ENCODE data around the gene STAC. TPM values are rescaled to one million over a fixed set of nuclear protein-coding genes. Genes with fewer than 3 reads are reported as not detected.
"Not testable (repeated sequence)": the region's sequence is repeated elsewhere in the genome, so short reads cannot be mapped to it uniquely, and the experiment has no call there.

The STAC gene
- total RNA-seq, 1 experiment from 2014 or later: 2.0 TPM

GRCh38 chr3:36459177-36459576 lies 78.9 kb downstream of the STAC start:
- no peak overlapping the region for H3K4me3 ChIP-seq (ENCODE audit: low read depth, low read length, poor library complexity, severe bottlenecking)
- TF ChIP-seq CTCF (conservative IDR thresholded peaks at IDR 0.05; ENCODE audit: low read depth, low read length): no peak
- TF ChIP-seq EZH2 (IDR thresholded peaks at IDR 0.05; ENCODE audit: borderline replicate concordance, low read depth, low read length, poor library complexity, severe bottlenecking): no peak
- no TSS peak for BruUV-seq (replicated peaks)
- H3K4me1 ChIP-seq (ENCODE audit: insufficient read depth, low read length, poor library complexity, severe bottlenecking): no peaks in the 10 kb centered on the region
- ChIA-PET CTCF (no interaction called here), POLR2A (ENCODE audit: low non-redundant PET) (no interaction called here)
- H3K36me3 ChIP-seq (ENCODE audit: insufficient read depth, low read length, poor library complexity, severe bottlenecking): no peaks in the 10 kb centered on the region
- intact Hi-C loops (cut with micrococcal nuclease; ENCODE audit: unreplicated experiment): no loop called here
- H3K27me3 ChIP-seq (replicated peaks; ENCODE audit: insufficient read depth, low read depth, low read length, poor library complexity): no peaks in the 10 kb centered on the region
- DNase-seq (ENCODE audit: low spot score): no peak
- H3K9me3 ChIP-seq (ENCODE audit: low read depth, low read length, poor library complexity, severe bottlenecking): no peaks in the 10 kb centered on the region
- H3K27ac ChIP-seq (ENCODE audit: low read depth, low read length, poor library complexity, severe bottlenecking): no peak overlapping the region

GRCh38 chr3:36461597-36461996 lies 81.3 kb downstream of the STAC start:
- no peaks in the 10 kb centered on the region for H3K9me3 ChIP-seq (ENCODE audit: low read depth, low read length, poor library complexity, severe bottlenecking)
- ChIA-PET CTCF (no interaction called here), POLR2A (ENCODE audit: low non-redundant PET) (no interaction called here)
- intact Hi-C loops (cut with micrococcal nuclease; ENCODE audit: unreplicated experiment): no loop called here
- H3K36me3 ChIP-seq (ENCODE audit: insufficient read depth, low read length, poor library complexity, severe bottlenecking): no peaks in the 10 kb centered on the region
- TF ChIP-seq EZH2 (IDR thresholded peaks at IDR 0.05; ENCODE audit: borderline replicate concordance, low read depth, low read length, poor library complexity, severe bottlenecking) (no peak), CTCF (conservative IDR thresholded peaks at IDR 0.05; ENCODE audit: low read depth, low read length) (no peak)
- H3K4me1 ChIP-seq (ENCODE audit: insufficient read depth, low read length, poor library complexity, severe bottlenecking): no peaks in the 10 kb centered on the region
- no peaks in the 10 kb centered on the region for H3K27me3 ChIP-seq (replicated peaks; ENCODE audit: insufficient read depth, low read depth, low read length, poor library complexity)
- DNase-seq (ENCODE audit: low spot score): no peak
- no TSS peak for BruUV-seq (replicated peaks)
- no peak overlapping the region for H3K27ac ChIP-seq (ENCODE audit: low read depth, low read length, poor library complexity, severe bottlenecking)
- no peak overlapping the region for H3K4me3 ChIP-seq (ENCODE audit: low read depth, low read length, poor library complexity, severe bottlenecking)

- intact Hi-C loops (cut with micrococcal nuclease; ENCODE audit: unreplicated experiment); H3K4me1 ChIP-seq (ENCODE audit: insufficient read depth, low read length, poor library complexity, severe bottlenecking); BruUV-seq (replicated peaks); H3K9me3 ChIP-seq (ENCODE audit: low read depth, low read length, poor library complexity, severe bottlenecking); POLR2A ChIA-PET (ENCODE audit: low non-redundant PET); DNase-seq (ENCODE audit: low spot score); H3K27ac ChIP-seq (ENCODE audit: low read depth, low read length, poor library complexity, severe bottlenecking); H3K27me3 ChIP-seq (replicated peaks; ENCODE audit: insufficient read depth, low read depth, low read length, poor library complexity); H3K36me3 ChIP-seq (ENCODE audit: insufficient read depth, low read length, poor library complexity, severe bottlenecking); CTCF ChIA-PET; H3K4me3 ChIP-seq (ENCODE audit: low read depth, low read length, poor library complexity, severe bottlenecking): not testable (repeated sequence)
Measured at GRCh38 chr3:36472045-36472444, 91.7 kb downstream of the STAC start.

- no peak overlapping the region for H3K4me3 ChIP-seq (ENCODE audit: low read depth, low read length, poor library complexity, severe bottlenecking)
- H3K36me3 ChIP-seq (ENCODE audit: insufficient read depth, low read length, poor library complexity, severe bottlenecking): no peaks in the 10 kb centered on the region
- H3K27me3 ChIP-seq (replicated peaks; ENCODE audit: insufficient read depth, low read depth, low read length, poor library complexity): no peaks in the 10 kb centered on the region
- intact Hi-C loops (cut with micrococcal nuclease; ENCODE audit: unreplicated experiment): no loop called here
- H3K4me1 ChIP-seq (ENCODE audit: insufficient read depth, low read length, poor library complexity, severe bottlenecking): no peaks in the 10 kb centered on the region
- no peak for TF ChIP-seq CTCF (conservative IDR thresholded peaks at IDR 0.05; ENCODE audit: low read depth, low read length)
- no peak for TF ChIP-seq EZH2 (IDR thresholded peaks at IDR 0.05; ENCODE audit: borderline replicate concordance, low read depth, low read length, poor library complexity, severe bottlenecking)
- no peak overlapping the region for H3K27ac ChIP-seq (ENCODE audit: low read depth, low read length, poor library complexity, severe bottlenecking)
- H3K9me3 ChIP-seq (ENCODE audit: low read depth, low read length, poor library complexity, severe bottlenecking): no peaks in the 10 kb centered on the region
- BruUV-seq (replicated peaks): no TSS peak
- CTCF ChIA-PET: no interaction called here
- no peak for DNase-seq (ENCODE audit: low spot score)
- POLR2A ChIA-PET (ENCODE audit: low non-redundant PET): no interaction called here
Measured at GRCh38 chr3:36475558-36475957, 95.3 kb downstream of the STAC start.

Data from A673 (cell line).